HFF-Myc (cell line): ENCODE results near the gene LRRC1.

Experiments used
- DNase-seq: peaks from one replicate; pipeline ENCODE4 v3.0.0-alpha.2; 2011; ENCODE audit warnings: low read depth; ENCODE audit errors: extremely low read depth
- H3K4me3 ChIP-seq: replicated peaks from 2 replicates; pipeline ENCODE4 v1.5.1; 2011; ENCODE audit warnings: low read depth, mild to moderate bottlenecking, control low read depth, low read length
- TF ChIP-seq, protein P1 (sequence below): IDR thresholded peaks from 2 replicates; pipeline ENCODE4 v1.5.1; 2012; ENCODE audit warnings: mild to moderate bottlenecking, low read depth, low read length, control low read depth; ENCODE audit errors: missing control alignments

LRRC1 gene

DNA sequence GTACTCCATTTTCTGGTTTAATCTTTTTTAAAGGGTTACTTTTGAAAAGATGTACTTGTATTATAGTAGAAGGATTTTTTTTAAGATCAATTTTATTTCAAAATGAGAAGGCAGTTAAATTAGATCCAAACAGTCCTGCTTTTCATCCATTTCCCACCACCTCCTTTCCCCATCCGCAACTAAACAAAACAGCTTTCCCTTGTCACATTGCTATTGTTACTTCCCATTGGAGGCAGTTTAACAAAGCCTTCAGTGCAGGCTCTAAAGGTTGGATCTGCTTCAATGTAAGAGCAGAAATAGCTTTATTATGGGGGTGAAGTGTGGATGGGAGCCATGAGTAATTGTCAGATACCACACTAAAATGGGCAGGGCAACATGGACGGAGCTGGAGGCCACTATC lies 65.7 kb downstream of the LRRC1 start:
- H3K4me3 ChIP-seq = no peak overlapping the region
- TF ChIP-seq, protein P1, sequence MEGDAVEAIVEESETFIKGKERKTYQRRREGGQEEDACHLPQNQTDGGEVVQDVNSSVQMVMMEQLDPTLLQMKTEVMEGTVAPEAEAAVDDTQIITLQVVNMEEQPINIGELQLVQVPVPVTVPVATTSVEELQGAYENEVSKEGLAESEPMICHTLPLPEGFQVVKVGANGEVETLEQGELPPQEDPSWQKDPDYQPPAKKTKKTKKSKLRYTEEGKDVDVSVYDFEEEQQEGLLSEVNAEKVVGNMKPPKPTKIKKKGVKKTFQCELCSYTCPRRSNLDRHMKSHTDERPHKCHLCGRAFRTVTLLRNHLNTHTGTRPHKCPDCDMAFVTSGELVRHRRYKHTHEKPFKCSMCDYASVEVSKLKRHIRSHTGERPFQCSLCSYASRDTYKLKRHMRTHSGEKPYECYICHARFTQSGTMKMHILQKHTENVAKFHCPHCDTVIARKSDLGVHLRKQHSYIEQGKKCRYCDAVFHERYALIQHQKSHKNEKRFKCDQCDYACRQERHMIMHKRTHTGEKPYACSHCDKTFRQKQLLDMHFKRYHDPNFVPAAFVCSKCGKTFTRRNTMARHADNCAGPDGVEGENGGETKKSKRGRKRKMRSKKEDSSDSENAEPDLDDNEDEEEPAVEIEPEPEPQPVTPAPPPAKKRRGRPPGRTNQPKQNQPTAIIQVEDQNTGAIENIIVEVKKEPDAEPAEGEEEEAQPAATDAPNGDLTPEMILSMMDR = no peak
- DNase-seq = no peak

DNA sequence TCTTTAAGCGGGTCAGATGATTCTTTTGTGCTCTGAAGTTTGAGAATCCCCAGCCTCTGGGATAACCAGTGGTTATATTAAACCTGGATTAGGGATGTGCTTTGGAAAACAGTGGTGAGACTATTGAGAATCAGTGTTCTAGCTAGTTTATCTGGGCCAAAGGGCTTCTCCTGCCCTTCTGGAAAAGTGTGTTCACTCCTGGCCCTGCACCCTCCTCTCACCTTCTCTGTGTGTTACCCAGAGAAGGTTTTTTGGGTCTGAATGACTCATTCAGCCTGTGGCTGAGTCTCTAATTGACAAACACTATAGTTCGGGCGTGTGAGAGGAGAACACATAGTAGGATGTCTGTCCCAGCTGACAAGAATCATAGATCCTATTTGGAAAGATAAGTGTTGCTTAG lies 66.7 kb downstream of the LRRC1 start:
- TF ChIP-seq, protein P1 = no peak
- DNase-seq = no peak
- no peak overlapping the region for H3K4me3 ChIP-seq

DNA sequence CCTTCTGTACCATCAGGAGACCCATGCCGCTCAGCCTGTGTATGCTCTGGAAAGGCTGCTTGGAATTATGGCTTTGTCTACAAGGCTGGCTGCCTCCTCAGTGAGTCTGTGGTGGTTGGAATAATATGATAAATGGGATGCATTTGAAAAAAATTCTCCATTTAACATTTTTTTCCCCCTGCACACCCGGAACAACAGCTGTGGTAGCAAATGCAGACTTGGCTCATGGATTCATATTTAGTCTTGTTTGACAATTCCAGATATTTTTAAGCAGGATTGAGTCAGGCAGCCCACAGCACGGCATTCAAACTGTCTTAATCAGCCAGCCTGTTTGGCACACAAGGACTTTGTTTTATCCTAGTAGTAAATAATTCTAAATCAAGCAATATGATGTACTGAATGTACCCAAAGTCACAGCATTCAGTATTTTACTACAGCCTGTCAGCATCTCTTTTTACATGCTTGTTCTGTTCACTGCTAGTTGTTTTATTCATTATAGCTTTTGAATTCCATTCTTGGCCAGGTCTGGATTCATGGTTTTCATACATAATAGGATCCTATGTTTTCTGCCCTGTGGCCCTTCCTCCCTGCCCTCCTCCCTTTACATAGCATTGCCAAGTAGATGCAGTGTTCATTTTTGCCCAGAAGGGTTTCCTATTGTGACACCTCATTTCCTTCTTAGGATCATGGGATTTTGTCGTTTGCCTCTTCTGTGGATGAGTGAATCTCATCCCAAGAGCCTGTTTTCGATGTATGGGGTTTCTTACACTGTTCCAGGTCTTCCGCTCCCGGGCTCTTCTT lies 68.1 kb downstream of the LRRC1 start:
- TF ChIP-seq, protein P1 = no peak
- no peak for DNase-seq
- H3K4me3 ChIP-seq = no peak overlapping the region

DNA sequence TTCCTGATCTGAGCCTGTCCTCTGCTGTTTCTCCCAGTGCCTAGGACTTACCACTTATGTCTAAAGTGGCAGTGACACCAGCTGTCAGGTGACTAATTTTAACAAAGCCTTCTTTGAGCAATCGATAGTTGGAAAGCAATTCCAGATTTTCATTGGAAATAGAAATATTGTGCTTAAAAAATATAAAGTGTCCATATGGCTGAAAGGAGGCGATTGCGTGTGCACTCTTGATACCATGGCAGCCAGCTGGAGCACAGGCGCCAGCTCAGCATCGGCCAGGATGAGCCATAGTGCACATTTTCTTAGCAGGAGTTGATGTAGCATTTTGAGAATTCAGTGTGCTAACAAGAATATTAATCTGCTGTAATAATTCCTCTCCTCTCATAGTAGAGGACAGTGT lies 70.0 kb downstream of the LRRC1 start:
- TF ChIP-seq, protein P1 = no peak
- H3K4me3 ChIP-seq = no peak overlapping the region

DNA sequence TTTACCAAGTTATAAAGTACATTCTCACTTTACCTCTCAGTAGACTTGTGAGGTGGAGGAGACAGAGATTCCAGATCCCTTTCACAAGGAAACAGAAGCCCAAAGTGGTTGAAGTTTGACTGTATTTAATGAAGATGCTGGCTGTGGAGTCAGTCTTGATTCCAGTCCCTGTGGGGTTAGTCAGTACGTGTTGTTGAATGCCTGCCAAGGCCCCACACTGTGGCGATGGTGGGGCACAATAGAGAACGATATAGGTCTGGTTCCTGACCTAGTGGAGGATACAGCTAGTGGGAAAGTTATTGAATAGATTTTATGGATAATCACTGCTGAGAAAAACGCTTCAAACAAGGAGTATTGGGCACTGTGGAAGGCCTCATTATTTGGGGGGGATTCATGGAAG lies 71.4 kb downstream of the LRRC1 start:
- DNase-seq = no peak
- TF ChIP-seq, protein P1 = no peak
- no peak overlapping the region for H3K4me3 ChIP-seq

More for the DNA sequence above, 70.0 kb downstream of the LRRC1 start:
- no peak for DNase-seq

DNA sequence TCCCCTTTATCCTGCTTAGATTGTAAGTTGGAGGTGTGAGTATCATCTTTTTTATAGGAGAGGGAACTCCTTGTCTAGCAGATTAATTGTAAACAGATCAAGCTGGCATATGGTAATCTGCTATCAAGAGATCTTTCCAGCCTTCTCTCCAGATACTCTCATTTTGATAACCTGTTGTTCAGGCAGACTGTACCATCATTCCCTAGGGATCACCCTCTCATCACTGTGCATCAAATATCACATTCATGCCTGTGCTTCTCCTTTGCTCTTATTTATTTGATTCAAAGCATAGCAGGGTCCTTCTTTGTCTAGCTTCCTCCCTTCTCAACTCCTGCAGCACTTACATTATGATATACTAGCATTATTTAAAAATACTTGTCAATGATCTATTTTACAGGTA lies 73.8 kb downstream of the LRRC1 start:
- no peak overlapping the region for H3K4me3 ChIP-seq
- DNase-seq = no peak
- TF ChIP-seq, protein P1 = no peak

DNA sequence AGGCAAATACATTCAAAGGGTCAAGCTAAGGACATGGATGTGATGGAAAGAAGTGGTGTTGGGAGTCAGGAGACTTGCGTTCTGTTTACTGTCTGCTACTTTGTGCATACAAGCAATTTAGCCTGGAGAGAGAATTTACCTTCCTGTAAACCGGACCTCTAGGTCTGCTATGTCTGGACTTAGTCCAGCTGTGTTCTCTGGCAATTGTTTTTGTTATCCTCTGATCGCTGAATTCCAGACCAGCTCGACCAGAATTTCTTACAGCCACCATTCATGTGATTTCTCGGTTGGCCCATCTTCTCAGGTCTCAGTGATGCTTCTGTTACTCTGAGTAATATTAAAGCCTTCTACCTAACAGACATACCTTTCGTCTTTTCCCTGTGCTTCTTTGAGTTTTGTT lies 75.2 kb downstream of the LRRC1 start:
- DNase-seq = no peak
- TF ChIP-seq, protein P1 = no peak
- no peak overlapping the region for H3K4me3 ChIP-seq
